Measurements from ENCODE around the gene FAM217A.
"Not testable (repeated sequence)": the region's sequence is repeated elsewhere in the genome, so short reads cannot be mapped to it uniquely, and the experiment has no call there.

FAM217A gene

DNA sequence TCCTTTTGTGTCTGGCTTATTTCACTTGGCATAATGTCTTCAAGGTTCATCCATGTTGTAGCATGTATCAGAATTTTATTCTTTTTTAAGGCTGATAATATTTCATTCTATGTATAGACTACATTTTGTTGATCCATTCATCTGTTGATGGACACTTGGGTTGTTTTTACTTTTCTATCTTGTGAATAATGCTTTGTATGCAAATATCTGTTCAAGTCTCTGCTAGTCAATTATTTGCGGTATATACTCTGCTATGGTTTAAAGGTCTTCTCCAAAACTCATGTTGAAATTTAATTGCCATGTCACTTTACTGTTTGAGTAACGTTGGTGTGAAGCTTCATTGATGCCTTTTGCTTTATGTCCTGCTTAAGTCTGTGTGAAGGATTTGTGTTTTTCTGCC is 28.9 kb upstream of the FAM217A start:
- Histone ChIP-seq H3K4me1 (ENCODE audit: control insufficient read depth, insufficient read depth, low read length) (peaks cover 12% of the 10 kb centered on the region), H3K4me3 (ENCODE audit: low read length) (no peak overlapping the region), H3K27me3 (ENCODE audit: control insufficient read depth, insufficient read depth, low read length) (no peaks in the 10 kb centered on the region), H3K9me3 (ENCODE audit: control insufficient read depth, low read length) (no peaks in the 10 kb centered on the region), H3K9ac (ENCODE audit: low read length) (no peak overlapping the region), H3K36me3 (ENCODE audit: control insufficient read depth, insufficient read depth, low read length) (no peaks in the 10 kb centered on the region)

DNA sequence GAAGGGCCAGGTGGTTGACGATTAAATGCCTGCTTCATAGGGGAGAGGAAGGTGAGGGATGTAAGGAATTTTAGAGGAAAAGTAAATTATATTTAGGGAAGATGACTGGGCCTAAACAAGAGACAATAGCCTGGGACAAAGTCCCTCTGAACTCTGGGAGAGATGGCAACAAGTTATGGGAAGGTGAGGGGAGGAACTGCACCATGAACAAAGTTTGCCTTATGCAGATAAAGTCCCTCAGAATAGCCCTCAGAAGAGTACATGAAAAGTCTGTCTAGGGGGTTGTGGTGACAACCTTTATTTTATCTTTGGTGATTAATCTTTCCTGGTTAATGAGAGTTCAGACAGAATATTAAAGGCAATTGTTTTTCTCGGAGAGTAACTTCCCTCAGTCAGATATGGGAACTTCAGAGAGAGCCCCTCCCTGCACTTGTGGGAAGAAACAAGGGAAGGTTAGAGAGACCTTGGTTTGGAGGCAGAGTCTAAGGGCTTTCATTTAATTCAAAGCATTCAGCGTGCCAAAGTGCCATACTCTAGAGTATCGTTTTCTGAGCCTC is 27.1 kb upstream of the FAM217A start:
- Histone ChIP-seq H3K36me3 (ENCODE audit: control insufficient read depth, insufficient read depth, low read length) (no peaks in the 10 kb centered on the region), H3K4me1 (ENCODE audit: control insufficient read depth, insufficient read depth, low read length) (peaks cover 12% of the 10 kb centered on the region), H3K9ac (ENCODE audit: low read length) (no peak overlapping the region), H3K4me3 (ENCODE audit: low read length) (no peak overlapping the region), H3K27me3 (ENCODE audit: control insufficient read depth, insufficient read depth, low read length) (no peaks in the 10 kb centered on the region), H3K9me3 (ENCODE audit: control insufficient read depth, low read length) (no peaks in the 10 kb centered on the region)

GRCh38 chr6:4103929-4104328 is 25.0 kb upstream of the FAM217A start:
- H3K36me3 ChIP-seq (ENCODE audit: control insufficient read depth, insufficient read depth, low read length), result no peaks in the 10 kb centered on the region
- H3K4me1 ChIP-seq (ENCODE audit: control insufficient read depth, insufficient read depth, low read length), result no peaks in the 10 kb centered on the region
- no peak overlapping the region for H3K4me3 ChIP-seq (ENCODE audit: low read length)
- no peaks in the 10 kb centered on the region for H3K27me3 ChIP-seq (ENCODE audit: control insufficient read depth, insufficient read depth, low read length)
- no peaks in the 10 kb centered on the region for H3K9me3 ChIP-seq (ENCODE audit: control insufficient read depth, low read length)
- H3K9ac ChIP-seq (ENCODE audit: low read length), result no peak overlapping the region

DNA sequence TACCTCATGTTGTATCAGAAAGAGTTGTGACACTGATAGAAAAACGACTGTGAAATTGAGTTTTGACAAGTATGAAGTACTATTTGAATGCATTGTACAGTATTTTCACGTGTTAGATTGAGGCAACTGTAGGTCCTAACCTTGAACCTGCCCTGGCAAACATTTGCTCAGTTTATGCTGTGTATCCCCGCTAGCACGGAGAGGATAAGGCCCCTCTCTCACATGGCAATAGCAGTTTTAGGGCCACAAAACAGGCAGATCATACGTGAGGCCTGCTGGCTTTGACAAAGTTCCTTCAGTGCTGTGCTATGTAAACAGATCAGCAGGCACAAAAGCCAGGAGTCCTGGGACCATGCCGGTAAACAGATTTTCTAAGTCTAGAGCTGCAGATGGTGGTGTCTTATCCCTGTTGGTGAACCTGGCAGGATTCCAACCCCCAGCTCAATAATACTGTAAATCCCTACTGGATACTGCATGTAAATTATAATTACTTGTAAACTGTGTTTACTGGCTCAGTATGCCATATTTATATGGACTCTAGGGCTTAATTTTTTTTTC is 23.8 kb upstream of the FAM217A start:
- Histone ChIP-seq H3K36me3 (ENCODE audit: control insufficient read depth, insufficient read depth, low read length) (no peaks in the 10 kb centered on the region), H3K9ac (ENCODE audit: low read length) (no peak overlapping the region), H3K9me3 (ENCODE audit: control insufficient read depth, low read length) (no peaks in the 10 kb centered on the region), H3K27me3 (ENCODE audit: control insufficient read depth, insufficient read depth, low read length) (no peaks in the 10 kb centered on the region), H3K4me3 (ENCODE audit: low read length) (no peak overlapping the region), H3K4me1 (ENCODE audit: control insufficient read depth, insufficient read depth, low read length) (no peaks in the 10 kb centered on the region)

DNA sequence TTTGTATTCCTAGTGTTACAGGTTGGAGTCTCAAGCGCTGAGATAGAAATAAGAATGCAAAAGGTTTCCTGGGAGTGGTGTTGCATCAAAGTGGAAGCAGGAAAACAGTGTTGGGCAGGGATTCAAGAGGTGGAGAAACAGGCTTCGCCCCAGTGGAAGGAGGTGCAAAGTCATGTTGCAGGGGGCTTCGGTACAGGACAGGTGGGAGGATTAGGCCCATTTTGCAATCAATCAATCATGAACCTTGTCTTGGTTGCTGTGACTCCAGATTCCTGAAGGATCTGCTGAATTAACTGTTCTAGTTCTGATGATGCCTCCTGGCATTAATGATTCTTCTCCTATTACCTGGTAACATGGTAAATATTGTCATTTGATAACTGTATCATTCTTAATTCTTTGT is 22.4 kb upstream of the FAM217A start:
- Histone ChIP-seq H3K4me3 (ENCODE audit: low read length) (no peak overlapping the region), H3K27me3 (ENCODE audit: control insufficient read depth, insufficient read depth, low read length) (no peaks in the 10 kb centered on the region)

GRCh38 chr6:4100655-4101054 is 21.7 kb upstream of the FAM217A start:
- H3K9ac ChIP-seq (ENCODE audit: low read length), result no peak overlapping the region
- no peaks in the 10 kb centered on the region for H3K27me3 ChIP-seq (ENCODE audit: control insufficient read depth, insufficient read depth, low read length)
- H3K4me3 ChIP-seq (ENCODE audit: low read length), result no peak overlapping the region
- H3K4me1 ChIP-seq (ENCODE audit: control insufficient read depth, insufficient read depth, low read length), result no peaks in the 10 kb centered on the region
- no peaks in the 10 kb centered on the region for H3K36me3 ChIP-seq (ENCODE audit: control insufficient read depth, insufficient read depth, low read length)
- H3K9me3 ChIP-seq (ENCODE audit: control insufficient read depth, low read length), result no peaks in the 10 kb centered on the region

More for the DNA sequence above, 22.4 kb upstream of the FAM217A start:
- Histone ChIP-seq H3K36me3 (ENCODE audit: control insufficient read depth, insufficient read depth, low read length) (no peaks in the 10 kb centered on the region), H3K9me3 (ENCODE audit: control insufficient read depth, low read length) (no peaks in the 10 kb centered on the region), H3K4me1 (ENCODE audit: control insufficient read depth, insufficient read depth, low read length) (no peaks in the 10 kb centered on the region), H3K9ac (ENCODE audit: low read length) (no peak overlapping the region)

GRCh38 chr6:4093288-4093687 is 14.4 kb upstream of the FAM217A start:
- Histone ChIP-seq H3K9me3 (ENCODE audit: control insufficient read depth, low read length) (no peaks in the 10 kb centered on the region), H3K4me3 (ENCODE audit: low read length) (no peak overlapping the region), H3K4me1 (ENCODE audit: control insufficient read depth, insufficient read depth, low read length) (peaks cover 10% of the 10 kb centered on the region), H3K9ac (ENCODE audit: low read length) (no peak overlapping the region), H3K36me3 (ENCODE audit: control insufficient read depth, insufficient read depth, low read length) (no peaks in the 10 kb centered on the region), H3K27me3 (ENCODE audit: control insufficient read depth, insufficient read depth, low read length) (no peaks in the 10 kb centered on the region)

DNA sequence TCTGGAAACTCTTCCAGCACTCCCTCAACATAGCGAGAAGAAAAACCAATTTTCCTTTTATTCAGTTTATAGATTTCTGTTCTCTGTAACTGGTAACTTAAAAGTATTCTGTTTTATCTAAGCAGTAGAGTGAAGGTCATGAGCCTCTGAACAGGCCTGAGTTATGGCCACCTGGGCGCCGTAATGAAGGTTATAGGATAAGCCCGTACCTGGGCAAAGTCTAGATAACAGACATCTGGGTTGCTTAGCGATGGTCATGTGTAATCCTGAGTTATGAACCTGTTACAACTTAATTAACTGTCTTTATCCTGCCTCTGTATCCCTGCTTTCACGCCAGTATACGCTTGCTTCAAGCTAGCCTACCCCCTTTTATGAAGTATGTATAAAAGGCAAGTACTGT is 13.0 kb upstream of the FAM217A start:
- Histone ChIP-seq H3K9me3 (ENCODE audit: control insufficient read depth, low read length) (no peaks in the 10 kb centered on the region), H3K4me3 (ENCODE audit: low read length) (no peak overlapping the region), H3K9ac (ENCODE audit: low read length) (no peak overlapping the region), H3K36me3 (ENCODE audit: control insufficient read depth, insufficient read depth, low read length) (no peaks in the 10 kb centered on the region), H3K27me3 (ENCODE audit: control insufficient read depth, insufficient read depth, low read length) (no peaks in the 10 kb centered on the region), H3K4me1 (ENCODE audit: control insufficient read depth, insufficient read depth, low read length) (peaks cover 17% of the 10 kb centered on the region)

DNA sequence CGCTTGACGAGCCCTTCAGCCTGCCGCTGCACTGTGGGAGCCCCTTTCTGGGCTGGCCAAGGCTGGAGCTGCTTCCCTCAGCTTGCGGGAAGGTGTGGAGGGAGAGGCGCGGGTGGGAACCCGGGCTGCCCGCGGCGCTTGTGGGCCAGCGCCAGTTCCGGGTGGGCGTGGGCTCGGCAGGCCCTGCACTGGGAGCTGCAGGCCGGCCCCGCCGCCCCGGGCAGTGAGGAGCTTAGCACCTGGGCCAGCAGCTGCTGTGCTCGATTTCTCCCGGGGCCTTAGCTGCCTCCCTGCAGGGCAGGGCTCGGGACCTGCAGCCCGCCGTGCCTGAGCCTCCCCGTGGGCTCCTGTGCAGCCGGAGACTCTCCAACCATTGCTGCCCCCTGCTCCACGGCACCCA is 11.1 kb upstream of the FAM217A start:
- H3K36me3 ChIP-seq (ENCODE audit: control insufficient read depth, insufficient read depth, low read length); H3K9ac ChIP-seq (ENCODE audit: low read length); H3K4me3 ChIP-seq (ENCODE audit: low read length); H3K9me3 ChIP-seq (ENCODE audit: control insufficient read depth, low read length); H3K27me3 ChIP-seq (ENCODE audit: control insufficient read depth, insufficient read depth, low read length): not testable (repeated sequence)
- peaks cover 23% of the 10 kb centered on the region for H3K4me1 ChIP-seq (ENCODE audit: control insufficient read depth, insufficient read depth, low read length)

GRCh38 chr6:4088704-4089103 is 9.8 kb upstream of the FAM217A start:
- H3K27me3 ChIP-seq (ENCODE audit: control insufficient read depth, insufficient read depth, low read length), result no peaks in the 10 kb centered on the region
- no peak overlapping the region for H3K4me3 ChIP-seq (ENCODE audit: low read length)
- peaks cover 28% of the 10 kb centered on the region for H3K4me1 ChIP-seq (ENCODE audit: control insufficient read depth, insufficient read depth, low read length)
- H3K36me3 ChIP-seq (ENCODE audit: control insufficient read depth, insufficient read depth, low read length), result no peaks in the 10 kb centered on the region
- no peak overlapping the region for H3K9ac ChIP-seq (ENCODE audit: low read length)
- H3K9me3 ChIP-seq (ENCODE audit: control insufficient read depth, low read length), result no peaks in the 10 kb centered on the region

DNA sequence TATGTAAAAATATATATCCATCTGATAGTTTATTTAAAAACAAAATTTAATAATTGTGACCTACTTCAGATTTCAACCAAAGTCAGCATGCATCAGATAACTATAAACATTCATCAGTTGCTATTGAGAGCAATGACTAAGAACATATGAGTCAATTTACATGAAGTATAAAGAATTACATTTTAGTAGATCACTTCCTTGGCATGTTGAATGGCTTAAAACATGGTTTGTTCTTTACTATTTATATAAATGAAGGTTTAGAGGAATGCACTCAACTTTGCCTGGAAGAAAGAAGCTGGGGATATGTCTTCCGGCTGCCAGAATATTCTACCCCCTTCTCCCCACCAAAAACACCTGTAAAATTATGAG is 6.4 kb upstream of the FAM217A start:
- H3K36me3 ChIP-seq (ENCODE audit: control insufficient read depth, insufficient read depth, low read length), result no peaks in the 10 kb centered on the region
- no peaks in the 10 kb centered on the region for H3K27me3 ChIP-seq (ENCODE audit: control insufficient read depth, insufficient read depth, low read length)
- no peak overlapping the region for H3K9ac ChIP-seq (ENCODE audit: low read length)
- no peaks in the 10 kb centered on the region for H3K9me3 ChIP-seq (ENCODE audit: control insufficient read depth, low read length)
- H3K4me3 ChIP-seq (ENCODE audit: low read length), result no peak overlapping the region
- peaks cover 28% of the 10 kb centered on the region for H3K4me1 ChIP-seq (ENCODE audit: control insufficient read depth, insufficient read depth, low read length)

DNA sequence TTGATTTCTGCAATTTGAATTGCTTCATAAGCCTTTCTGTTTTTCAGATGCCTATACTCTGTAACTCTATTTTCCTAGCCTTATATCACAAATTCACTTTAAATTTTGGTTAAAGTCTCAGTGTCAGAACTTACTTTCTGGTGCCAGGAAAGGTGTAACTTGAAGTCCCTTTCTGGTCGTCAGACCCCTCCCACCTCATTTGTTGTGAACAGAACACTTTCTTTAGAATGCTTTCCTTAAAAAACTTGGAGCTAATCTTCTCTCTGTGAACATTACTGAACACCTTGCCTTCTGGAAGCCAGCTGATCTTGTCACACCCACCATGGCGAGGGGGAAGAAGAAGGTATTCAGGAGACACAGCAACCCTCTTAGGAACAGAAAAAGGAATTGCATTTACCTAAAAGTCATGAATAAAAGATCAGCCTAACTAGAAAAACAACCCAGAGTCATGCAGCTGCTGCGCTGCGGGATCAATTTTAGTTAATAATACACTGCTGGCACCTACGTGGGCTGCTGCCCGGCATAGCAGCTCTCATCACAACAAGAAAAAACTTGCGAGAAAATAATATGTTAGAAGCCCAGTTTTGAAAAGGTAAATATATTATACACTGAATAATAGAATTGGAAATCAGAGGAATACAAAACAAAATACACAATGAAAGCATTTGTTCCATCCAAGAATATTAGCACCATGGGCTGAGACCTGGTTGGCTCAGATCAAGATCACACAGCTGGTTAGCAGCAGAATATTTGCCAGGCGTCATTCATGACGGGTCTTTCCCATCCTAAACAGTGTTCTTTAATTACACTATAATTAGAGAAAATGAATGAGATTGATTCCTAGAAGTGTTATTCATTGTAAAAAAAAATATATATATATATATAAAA is 5.8 kb upstream of the FAM217A start:
- no peaks in the 10 kb centered on the region for H3K9me3 ChIP-seq (ENCODE audit: control insufficient read depth, low read length)
- H3K9ac ChIP-seq (ENCODE audit: low read length), result no peak overlapping the region
- no peaks in the 10 kb centered on the region for H3K27me3 ChIP-seq (ENCODE audit: control insufficient read depth, insufficient read depth, low read length)
- H3K4me3 ChIP-seq (ENCODE audit: low read length), result no peak overlapping the region
- no peaks in the 10 kb centered on the region for H3K36me3 ChIP-seq (ENCODE audit: control insufficient read depth, insufficient read depth, low read length)
- H3K4me1 ChIP-seq (ENCODE audit: control insufficient read depth, insufficient read depth, low read length), result peaks cover 28% of the 10 kb centered on the region

All from mucosa of stomach (tissue), 1 donor.